ENCODE measurements around the gene GINS1. TPM values are rescaled to one million over a fixed set of nuclear protein-coding genes. Genes with fewer than 3 reads are reported as not detected.
A peak's percentile ranks its signal among the peaks of the same experiment; 100 is the strongest.
"Not testable (repeated sequence)": the region's sequence is repeated elsewhere in the genome, so short reads cannot be mapped to it uniquely, and the experiment has no call there.

Gene GINS1
- total RNA-seq, 1 donor from 2014 or later: not detected

GRCh38 chr20:25394996-25395395 is 12.5 kb upstream of the GINS1 start:
- TF ChIP-seq CTCF (IDR thresholded peaks at IDR 0.05): no peak
- no peak overlapping the region for H3K4me3 ChIP-seq
- no peak overlapping the region for H3K27ac ChIP-seq
- H3K9me3 ChIP-seq: no peaks in the 10 kb centered on the region
- intact Hi-C loops (cut with DNase I): loop anchor here (5.0 to 10.0 kb wide), 4 partner anchors 218 to 338 kb away; partner anchors contain the start of genes ACSS1 and NANP
- H3K36me3 ChIP-seq: no peaks in the 10 kb centered on the region
- H3K27me3 ChIP-seq: no peaks in the 10 kb centered on the region
- peaks cover 0 to 3% of the 10 kb centered on the region in 2 donors for H3K4me1 ChIP-seq
- no peak for DNase-seq (ENCODE audit: low spot score in 2 of 2)

GRCh38 chr20:25397096-25397495 is 10.4 kb upstream of the GINS1 start:
- Histone ChIP-seq H3K9me3 (no peaks in the 10 kb centered on the region), H3K4me3 (no peak overlapping the region), H3K27me3 (peaks cover 4% of the 10 kb centered on the region), H3K36me3 (no peaks in the 10 kb centered on the region), H3K4me1 (no peaks in the 10 kb centered on the region), H3K27ac (no peak overlapping the region)
- no peak for DNase-seq (ENCODE audit: low spot score in 2 of 2)
- TF ChIP-seq CTCF (IDR thresholded peaks at IDR 0.05): no peak
- intact Hi-C loops (cut with DNase I): loop anchor here (5.0 to 10.0 kb wide), 2 partner anchors 228 to 330 kb away; partner anchors contain the start of gene NANP

- intact Hi-C loops (cut with DNase I): loop anchor here (2.0 to 10.0 kb wide), 3 partner anchors 103 to 331 kb away; partner anchors contain the start of gene NANP
Observed at GRCh38 chr20:25397821-25398220, 9.7 kb upstream of the GINS1 start.

GRCh38 chr20:25398376-25399036 is 9.0 kb upstream of the GINS1 start:
- no peak for TF ChIP-seq CTCF (IDR thresholded peaks at IDR 0.05)
- no peak for DNase-seq (ENCODE audit: low spot score in 2 of 2)
- Histone ChIP-seq H3K9me3 (no peaks in the 10 kb centered on the region), H3K36me3 (no peaks in the 10 kb centered on the region), H3K4me3 (no peak overlapping the region), H3K27ac (no peak overlapping the region), H3K4me1 (no peaks in the 10 kb centered on the region), H3K27me3 (peaks cover 4% of the 10 kb centered on the region)
- intact Hi-C loops (cut with DNase I): loop anchor here (1.0 to 10.0 kb wide), 4 partner anchors 104 to 404 kb away; partner anchors contain the start of gene NANP

More at GRCh38 chr20:25397821-25398220, 9.7 kb upstream of the GINS1 start:
- peaks cover 4% of the 10 kb centered on the region for H3K27me3 ChIP-seq
- H3K4me1 ChIP-seq: no peaks in the 10 kb centered on the region
- H3K36me3 ChIP-seq: no peaks in the 10 kb centered on the region
- no peak for DNase-seq (ENCODE audit: low spot score in 2 of 2)
- no peak overlapping the region for H3K4me3 ChIP-seq
- TF ChIP-seq CTCF (IDR thresholded peaks at IDR 0.05): no peak
- H3K9me3 ChIP-seq: no peaks in the 10 kb centered on the region
- H3K27ac ChIP-seq: no peak overlapping the region

- Histone ChIP-seq H3K36me3 (no peaks in the 10 kb centered on the region), H3K9me3 (no peaks in the 10 kb centered on the region), H3K27me3 (peaks cover 4% of the 10 kb centered on the region), H3K27ac (no peak overlapping the region), H3K4me1 (no peaks in the 10 kb centered on the region), H3K4me3 (no peak overlapping the region)
- intact Hi-C loops (cut with DNase I): loop anchor here (1.0 to 10.0 kb wide), 4 partner anchors 104 to 405 kb away; partner anchors contain the start of gene NANP
- peak; percentile 25 to 71 (median 54) for TF ChIP-seq CTCF (IDR thresholded peaks at IDR 0.05)
- peak in 1 of 2 donors; percentile 66 for DNase-seq (ENCODE audit: low spot score in 2 of 2)
Observed at GRCh38 chr20:25399037-25399430, 8.4 kb upstream of the GINS1 start.

- H3K27me3 ChIP-seq; H3K4me1 ChIP-seq; H3K36me3 ChIP-seq; DNase-seq (ENCODE audit: low spot score in 2 of 2); H3K27ac ChIP-seq; H3K9me3 ChIP-seq; intact Hi-C loops (cut with DNase I); H3K4me3 ChIP-seq: not testable (repeated sequence)
Observed at GRCh38 chr20:25400291-25400732, 7.2 kb upstream of the GINS1 start.

Measured in ascending aorta (tissue), 2 donors.